Measurements from ENCODE around the gene TCP11.

The TCP11 gene

DNA sequence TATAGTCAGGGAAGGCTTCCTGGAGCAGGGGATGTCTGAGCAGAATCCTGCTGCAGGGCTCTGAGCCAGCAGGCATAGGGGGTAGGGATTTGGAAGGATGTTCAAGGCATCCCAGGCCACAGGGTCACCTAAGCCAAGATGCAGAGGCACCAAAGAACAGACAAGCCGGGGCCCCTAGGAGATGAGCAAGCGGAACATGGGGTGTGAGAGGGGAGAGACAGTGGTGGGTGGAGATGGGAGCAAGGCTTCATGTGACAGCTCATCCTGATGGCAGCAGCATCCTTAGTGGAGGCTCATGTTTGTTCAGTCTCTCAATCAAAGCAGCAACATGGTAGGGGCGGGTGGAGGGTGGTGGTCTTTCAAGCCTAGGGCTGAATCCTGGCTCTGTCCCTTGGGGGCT is 29.8 kb upstream of the TCP11 start:
- DNase-seq: no peak

DNA sequence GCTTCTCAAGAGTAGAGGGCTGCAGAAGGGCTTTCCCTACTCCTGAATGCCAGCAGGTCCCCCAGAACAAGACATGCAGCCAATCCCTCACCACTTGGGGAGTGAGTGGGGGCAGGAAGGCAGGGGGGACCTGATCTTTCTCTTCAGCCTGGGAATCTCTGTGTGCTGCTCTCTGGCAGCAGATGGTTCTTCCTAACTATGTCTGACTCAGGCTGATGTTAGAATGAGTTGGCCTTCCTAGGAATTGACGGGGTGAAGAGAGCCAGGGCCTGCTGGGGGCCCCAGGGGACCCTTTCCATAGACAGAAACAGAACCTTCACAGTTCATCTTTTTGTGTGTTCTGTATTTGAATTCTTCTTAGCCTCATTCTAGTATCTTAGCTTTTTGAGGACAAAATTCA is 29.0 kb upstream of the TCP11 start:
- no peak for DNase-seq

DNA sequence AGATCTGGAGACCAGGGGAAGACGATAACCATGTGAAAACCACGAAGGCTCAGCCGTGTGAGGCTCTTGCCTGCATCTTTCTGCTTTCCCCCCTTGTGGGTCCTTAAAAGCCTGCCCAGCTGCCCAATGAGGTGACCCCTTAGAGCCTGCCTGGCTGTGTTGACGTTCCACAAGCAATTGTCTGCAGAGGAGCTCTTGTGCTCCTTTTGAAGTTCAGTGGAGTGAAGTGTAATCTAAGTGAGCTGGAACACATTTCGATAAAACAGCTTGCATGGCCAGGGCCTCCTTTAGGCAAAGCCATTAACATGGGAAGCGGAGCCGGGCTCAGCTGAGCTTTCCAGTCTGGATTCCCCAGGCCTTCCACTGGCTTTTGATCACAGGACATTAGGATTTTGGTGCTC is 27.3 kb upstream of the TCP11 start:
- DNase-seq: no peak

DNA sequence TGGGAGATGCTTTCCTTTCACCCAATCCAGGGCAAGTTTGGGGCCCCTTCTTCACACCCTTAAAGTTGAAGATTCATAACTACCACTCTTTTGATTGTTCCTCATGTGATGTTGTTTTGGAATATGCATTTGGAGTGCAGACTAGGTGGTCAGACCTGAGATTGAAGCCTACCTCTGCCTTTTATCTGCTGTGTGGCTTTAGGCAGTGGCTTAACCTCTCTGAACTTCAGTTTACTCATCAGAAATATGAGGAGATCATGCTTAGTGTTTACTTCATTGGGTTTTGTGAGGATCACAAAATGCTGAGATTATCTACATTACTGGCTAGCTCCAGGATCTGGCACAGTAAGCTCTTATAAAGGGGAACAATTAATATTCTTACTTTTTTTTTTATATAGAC is 26.4 kb upstream of the TCP11 start:
- no peak for DNase-seq

DNA sequence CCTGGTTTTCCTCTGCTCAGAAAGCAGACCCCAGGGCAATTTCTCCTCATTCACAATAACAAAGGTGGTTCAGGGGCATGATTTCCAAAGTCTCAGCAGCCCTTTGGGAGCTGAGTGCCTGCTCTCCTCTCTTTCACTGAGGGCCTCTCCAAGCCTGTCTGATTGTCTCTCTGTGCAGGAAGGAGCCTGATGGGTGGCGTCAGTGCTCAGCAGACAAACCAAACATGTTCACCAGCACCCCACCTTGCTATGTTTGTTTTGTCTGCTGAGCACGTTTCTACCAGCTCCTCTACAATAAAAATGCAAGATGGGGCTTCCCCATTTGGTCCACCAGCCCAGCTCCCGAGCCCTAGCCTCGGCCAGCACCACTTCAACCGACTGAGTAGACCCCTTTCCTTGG is 25.4 kb upstream of the TCP11 start:
- no peak for DNase-seq

DNA sequence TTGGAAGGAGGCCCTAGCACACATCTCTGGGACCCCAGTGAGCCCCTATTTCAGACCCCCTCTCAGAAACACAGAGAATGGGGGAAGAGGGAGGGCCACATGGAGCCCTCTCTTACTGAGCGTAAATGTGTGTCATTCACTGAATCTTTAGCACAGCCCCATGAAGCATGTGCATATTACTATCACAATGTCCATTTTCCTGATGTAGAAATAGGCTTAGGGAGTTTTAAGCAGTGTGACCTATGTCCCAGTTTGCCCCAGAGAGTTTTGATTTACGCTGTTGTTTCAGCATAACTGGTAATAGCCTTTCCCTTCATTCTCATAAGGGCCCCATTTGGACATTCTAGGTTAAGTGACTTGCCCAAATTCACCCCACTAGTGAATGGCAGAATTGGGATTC is 25.0 kb upstream of the TCP11 start:
- no peak for DNase-seq

DNA sequence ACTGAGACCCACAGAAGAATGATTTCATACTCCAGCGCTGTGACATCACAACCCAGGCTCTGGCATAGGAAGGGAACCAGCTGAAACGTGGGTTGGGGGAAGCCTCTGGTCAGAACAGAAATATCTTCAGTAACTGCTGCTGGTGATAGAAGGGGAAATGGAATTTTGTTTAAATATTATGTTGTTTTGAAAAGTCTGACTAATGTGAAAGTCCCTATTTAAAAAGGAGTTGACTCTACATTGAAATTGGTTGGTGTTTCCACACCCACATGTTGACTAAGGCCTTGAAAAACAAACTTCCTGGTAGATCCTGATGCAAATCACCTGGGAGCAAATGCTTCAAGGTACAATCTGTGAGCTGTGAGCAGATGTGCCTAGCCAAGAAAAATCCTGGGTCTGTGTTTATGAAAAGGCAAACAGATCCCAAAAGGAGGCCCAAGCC is 24.5 kb upstream of the TCP11 start:
- DNase-seq: no peak

DNA sequence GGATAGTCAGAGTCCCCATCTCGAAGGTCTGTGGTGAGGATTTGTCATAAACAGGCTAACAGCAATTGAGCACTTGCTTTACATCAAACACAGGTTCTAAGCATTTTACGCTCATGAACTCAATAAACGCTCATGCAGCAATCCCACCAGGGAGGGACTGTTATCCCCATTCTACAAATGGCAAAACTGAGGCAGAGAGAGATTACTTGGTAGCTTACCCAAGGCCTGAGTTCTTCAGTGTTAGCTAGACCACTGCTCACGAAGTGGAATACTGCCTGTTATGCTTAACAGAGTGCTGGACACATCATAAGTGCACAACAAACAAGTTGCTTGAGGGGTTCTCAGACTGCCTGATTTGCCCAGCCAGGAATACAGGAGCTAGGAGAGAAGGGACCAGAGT is 23.7 kb upstream of the TCP11 start:
- DNase-seq: no peak

DNA sequence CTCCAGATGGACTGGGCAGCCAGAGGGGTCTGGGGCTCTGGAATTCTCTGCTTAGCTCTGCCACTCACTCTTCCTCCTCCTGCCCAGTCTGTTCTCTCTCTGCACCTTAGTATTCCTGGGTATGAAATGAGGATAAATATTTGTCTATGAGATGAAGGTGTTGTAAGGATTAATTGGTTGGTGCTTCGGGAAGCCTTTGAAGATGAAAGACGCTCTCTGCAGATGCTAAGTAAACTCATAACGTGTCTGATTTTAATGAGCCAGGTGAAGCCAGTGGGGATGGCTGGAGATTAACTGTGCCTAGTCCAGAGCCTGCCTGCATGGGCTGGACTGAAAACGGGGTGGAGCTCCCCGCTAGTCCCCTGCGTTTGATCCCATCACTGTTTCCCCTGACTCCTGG is 23.1 kb upstream of the TCP11 start:
- no peak for DNase-seq

DNA sequence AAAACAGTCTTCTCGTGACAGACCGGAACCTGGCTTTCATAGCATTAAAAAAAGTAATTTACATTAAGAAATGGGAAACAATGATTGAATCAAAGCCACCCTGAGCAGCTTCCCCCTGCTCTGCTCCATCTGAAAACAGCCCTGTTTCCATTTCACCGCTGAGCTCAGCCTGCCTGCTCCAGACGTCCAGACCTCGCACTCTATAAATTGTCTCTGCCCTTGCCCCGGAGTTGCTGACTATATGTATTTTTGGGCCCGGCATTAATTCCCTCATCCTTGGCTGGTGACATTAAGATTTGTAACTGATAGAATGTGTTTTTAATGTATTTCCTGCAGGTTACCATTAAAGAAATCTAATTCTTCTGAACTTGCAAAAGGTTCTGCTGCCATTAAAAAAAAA is 22.7 kb upstream of the TCP11 start:
- no peak for DNase-seq

DNA sequence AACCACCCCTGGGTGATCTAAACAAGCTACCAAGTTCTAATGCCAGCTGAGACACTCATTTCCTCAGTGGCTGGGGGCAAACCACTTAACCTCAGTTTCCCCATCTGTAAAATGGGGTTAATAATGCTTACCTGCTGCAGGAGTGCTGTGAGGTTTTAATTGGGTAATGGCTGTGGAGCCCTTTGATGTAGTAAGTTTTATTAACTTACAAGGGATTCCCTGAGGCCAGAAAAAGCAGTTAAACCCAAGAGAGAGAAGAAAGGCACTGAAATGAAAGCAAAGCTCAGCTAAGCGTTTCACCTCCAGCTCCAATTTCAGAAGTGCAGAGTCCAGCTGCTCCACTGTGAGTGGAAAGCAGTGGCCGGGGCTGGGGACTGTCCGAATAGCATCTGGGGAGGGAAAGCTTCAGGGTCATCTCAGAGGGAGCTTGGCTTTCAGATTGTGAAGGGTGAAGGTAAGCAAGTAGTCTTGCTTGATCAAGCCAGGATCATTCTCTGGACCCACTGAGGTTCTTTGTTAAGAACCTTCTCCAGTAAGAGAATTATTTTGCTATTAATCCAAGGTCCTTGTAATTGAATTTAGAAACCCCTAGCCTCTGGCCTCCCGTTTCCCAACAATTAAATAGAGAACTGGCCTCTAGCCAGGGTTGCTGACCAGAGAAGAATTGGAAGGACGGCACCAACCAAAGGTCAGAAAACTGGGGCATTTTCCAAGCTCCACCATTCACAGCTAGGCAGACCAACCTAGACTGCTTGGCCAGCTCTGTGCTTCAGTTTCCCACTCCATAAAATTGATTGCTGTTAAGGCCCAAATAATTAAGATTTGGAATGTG is 20.9 kb upstream of the TCP11 start:
- DNase-seq: no peak

DNA sequence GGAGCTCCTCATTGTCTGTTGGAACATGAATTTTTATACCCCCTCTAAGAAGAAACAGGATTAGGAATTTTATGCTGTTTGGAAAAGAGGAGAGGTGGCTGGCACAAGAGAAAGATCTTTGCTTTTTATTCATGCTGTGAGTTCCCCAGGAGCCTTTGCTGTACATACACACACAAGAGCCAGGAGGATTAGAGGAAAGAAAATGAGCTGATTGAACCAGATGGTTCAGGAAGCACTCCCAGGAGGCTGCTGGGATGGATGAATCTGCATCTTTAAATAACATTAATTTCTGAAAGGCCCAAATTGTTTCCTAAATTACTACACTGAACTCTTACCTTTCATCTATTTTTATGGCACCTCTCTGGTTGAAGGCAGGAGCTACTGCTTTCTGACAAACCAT is 20.1 kb upstream of the TCP11 start:
- no peak for DNase-seq

DNA sequence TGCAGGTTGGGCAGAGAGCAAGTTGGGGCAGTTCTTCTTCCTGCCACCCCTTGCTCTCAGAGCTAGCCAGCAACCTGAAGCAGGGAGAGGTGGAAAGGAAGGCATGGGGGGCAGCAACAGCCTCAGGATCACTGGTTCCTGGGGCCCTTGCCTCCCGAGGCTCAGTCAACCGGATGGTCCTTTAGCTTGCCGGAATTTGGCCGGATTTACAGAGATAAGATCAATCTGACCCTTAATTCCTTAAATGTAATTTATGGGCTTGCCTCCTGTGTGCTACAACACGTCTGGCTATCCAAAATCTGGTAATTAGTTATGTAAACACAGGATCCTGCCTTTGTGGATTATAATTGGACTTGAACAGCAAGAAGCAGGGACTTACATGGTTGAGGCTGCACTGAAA is 19.5 kb upstream of the TCP11 start:
- DNase-seq: no peak

DNA sequence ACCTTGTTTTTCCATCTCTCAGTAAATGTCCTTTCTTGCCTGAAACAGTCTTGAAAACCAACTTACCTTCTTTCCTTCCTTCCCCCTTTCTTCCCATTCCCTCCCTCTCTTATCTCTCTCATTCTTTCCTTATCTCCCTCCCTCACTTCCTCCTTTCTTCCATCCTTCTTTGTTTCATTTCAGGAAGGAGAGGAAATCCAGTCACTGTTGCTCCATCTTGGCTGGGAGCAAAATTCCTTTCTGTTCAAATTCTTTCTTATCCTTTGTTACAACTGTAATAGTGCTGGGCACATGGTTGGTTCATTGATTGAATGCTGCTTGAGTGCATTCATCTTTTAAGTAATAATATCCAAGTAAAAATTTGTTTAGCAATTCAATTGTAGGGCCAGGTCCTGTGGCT is 17.4 kb upstream of the TCP11 start:
- no peak for DNase-seq

DNA sequence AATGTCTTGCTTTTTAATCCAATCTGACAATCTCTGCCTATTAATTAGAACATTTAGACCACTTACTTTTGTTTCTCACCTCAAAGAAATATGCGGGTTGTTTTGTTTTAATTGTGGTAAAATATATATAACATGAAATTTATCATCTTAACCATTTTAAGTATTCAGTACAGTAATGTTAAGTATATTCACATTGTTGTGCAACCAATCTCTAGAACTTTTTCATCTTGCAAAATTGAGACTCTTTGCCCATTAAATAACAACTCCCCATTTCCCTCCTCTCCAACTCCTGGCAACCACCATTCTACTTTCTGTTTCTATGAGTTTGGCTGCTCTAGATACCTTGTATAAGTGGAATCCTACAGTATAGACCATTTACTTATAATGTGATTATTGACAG is 13.8 kb upstream of the TCP11 start:
- no peak for DNase-seq

DNA sequence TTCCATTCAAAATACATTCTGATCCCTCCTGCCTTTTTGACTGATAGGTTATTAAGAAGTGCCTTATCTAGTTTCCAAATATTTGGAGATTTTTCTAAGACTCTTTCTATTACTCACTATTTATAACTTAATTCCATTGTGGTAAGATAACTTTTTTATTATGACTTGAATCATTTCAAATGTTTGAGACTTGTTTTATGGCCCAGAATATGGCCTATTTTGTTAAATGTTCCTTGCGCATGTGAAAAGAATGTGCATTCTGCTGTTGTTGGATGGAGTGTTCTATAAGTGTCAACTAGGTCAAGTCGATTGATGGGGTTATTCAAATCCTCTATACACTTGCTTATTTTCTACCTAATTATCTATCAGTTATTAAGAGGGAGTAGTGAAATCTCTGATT is 13.1 kb upstream of the TCP11 start:
- no peak for DNase-seq

DNA sequence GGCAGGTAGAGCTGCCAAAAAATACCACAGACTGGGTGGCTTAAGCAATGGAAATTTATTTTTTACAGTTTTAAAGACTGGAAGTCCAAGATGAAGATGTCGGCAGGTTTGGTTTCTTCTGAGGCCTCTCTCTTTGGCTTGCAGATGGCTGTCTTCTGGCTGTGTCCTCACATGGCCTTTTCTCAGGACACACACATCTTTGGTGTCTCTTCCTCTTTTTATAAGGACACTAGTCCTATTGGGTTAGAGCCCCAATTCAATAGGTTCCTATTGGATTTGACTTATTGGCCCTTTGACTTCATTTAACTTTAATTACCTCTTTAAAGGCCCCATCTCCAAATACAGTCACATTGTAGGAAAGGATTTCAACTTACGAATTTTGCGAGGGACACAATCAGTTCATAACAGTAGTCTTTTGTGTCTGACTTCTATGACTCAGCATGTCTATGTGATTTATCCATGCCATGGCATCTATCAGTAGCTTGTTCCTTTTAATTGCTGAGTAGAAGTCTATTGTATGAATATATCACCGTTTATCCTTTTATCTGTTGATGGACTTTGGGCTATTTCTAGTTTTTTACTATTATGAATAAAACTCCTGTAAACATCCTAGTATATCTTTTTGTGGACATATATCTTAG is 11.0 kb upstream of the TCP11 start:
- no peak for DNase-seq

DNA sequence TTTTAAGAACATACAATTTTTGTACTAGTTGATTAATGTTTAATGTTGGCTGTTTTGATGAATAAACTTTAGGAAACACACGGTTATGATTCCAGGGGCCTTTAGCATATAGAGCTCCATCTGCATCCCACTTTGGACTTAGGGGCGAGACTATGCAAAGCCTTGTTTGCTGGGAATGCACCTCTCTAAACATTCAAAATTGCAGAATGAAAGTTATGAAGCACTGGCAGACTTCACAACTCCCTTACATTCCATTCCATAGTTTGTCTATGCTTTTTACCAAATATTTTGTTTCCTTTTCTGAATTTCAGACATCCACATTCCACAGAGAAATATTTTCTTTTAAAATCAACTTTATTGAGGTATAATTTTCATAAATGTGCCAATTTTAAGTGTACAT is 10.3 kb upstream of the TCP11 start:
- no peak for DNase-seq

DNA sequence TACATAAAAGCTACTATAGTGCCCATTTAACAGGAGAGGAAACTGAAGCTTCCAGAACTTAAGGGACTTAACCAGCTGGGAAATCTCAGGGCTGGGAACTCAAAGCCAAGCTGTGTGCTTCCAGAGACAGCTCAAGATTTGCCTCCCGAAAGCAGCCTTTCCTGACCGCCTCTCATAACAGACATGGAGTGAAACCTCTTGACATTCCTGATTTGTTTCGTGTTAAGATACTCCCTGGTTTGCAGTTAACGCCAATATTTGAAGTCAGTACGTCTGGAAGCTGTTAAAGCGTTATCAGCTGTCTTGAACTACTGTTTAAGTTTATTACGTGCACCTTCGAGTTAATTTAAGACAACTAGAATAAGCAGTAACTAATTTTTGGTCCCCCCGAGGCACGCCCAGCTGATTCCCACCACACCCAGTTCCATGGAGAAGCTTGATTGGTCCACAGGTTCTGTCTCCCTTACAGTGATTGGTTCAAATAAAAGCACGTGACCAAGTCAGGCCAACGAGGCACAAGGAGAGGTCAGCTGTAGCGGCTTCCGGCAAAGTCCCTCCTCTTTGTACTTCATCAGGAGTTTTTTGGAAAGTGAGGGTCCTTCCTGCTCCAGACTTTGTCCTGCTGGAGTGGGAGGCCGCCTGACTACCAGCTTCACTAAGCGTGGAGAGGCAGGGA is 8.9 kb upstream of the TCP11 start:
- no peak for DNase-seq

DNA sequence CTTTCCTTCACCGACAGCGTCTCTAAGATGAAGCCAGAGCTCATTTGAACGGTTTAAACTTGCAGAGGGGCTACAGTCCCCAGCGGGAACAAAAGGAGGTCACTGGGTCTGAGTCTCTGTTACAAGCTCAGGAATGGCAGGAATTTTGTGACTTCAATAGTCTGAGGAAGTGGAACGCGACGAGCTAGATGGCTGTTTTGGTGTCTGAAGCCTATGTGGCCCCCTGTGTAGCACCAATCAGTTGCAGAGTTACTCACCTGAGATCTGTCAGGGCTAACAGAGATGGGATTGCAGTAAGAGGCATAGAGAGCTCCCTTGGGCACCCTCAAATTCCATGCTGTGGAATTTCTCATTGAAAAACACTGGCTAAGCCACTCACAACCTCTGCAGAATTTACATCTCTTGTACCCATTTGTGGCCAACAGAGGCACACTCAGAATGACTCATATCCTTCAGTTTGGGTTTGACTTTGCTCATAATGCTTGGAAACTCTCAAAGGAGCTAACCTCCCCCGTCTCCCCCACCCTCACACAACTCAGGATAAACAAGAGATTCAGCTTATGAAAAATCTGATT is 7.1 kb upstream of the TCP11 start:
- DNase-seq: no peak

DNA sequence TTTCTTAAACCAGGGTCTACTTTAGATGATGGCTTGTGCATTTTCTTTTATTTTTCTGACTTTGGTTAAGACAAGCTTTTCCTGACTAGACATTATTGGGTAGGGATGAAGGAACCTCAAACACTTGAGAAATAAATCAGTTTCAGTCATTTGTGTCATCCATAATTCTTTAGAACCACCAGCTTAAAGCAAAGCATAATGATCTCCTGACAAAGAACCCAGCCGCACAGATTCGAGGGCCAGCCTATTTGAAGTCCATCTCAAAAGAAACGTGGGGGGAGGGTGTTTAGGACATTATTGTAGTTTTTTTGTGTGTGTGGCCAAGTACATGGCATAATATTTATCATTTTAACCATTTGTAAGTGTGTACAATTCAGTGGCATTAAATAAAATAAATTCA is 6.3 kb upstream of the TCP11 start:
- no peak for DNase-seq

DNA sequence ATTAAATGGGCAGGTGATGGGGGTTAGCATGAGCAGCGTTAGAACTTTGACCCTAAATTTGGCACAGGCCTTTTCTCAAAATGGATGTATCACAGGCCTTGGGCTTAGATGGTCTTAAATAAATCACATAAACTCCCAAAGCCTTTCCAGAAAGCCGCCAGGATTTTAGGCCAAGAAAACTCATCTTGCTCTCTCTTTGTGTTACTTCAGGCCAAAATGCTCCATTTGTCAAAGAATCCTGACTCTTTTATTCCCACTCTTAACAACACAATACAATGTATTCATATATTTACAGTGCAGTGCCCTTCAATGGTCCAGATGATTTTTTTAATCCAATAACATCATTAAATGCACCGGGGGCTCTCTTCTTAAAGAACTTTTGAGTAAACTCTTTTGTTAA is 5.9 kb upstream of the TCP11 start:
- DNase-seq: no peak

DNA sequence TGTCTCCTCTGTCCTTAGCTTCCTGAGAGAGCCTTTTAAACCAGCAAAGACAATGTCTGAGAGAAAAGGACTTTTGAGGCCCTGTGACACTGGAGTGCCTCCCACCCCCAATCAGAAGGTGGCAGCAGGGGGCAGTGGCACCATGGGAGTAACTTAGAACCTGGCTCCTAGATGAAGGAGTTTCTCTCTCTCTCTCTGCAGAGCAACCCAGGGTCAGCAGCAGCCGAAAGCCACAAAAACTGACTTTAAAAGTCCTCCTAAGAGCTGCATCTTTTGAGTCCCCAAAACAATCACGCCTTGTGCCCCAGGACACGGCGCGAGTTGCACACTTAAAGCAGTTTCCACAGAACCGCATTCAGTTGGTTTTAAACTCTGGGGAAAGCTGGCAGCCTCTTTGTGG is 5.3 kb upstream of the TCP11 start:
- DNase-seq: no peak

DNA sequence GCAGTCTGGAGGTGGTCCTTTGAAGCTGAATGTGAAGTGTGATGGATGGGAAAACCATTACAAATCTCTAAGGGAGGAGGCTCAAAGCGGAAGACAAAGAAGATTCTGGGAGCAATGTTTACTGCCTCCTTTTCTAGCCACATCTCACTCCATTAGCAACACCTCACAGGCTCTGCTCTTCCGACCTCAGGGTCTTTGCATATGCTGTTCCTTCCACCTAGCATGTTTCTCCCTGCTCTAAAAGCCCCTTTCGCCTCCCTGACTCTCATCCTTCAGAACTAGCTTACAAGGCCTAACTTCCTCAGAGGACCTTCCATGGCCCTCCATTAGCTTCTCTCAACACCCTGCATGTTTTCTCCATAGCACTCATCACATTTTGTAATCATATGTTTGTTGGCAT is 4.6 kb upstream of the TCP11 start:
- no peak for DNase-seq

All from SHP77 treated with DMSO at 0.1 percent for 48 hours (cell line).